Measurements from ENCODE around the gene PTK6.

- TF ChIP-seq CTCF (IDR thresholded peaks at IDR 0.05; ENCODE audit: low read length) = no peak
- no peak for TF ChIP-seq EZH2 (IDR thresholded peaks at IDR 0.05; ENCODE audit: borderline replicate concordance, low read length)
Observed at GRCh38 chr20:63566395-63567135, 29.4 kb upstream of the PTK6 start.
